Fibroblast of the aortic adventitia (primary cell): ENCODE results near the gene CFD. TPM values are rescaled to one million over a fixed set of nuclear protein-coding genes. Genes with fewer than 3 reads are reported as not detected.
A peak's percentile ranks its signal among the peaks of the same experiment; 100 is the strongest.
"Not testable (repeated sequence)": the region's sequence is repeated elsewhere in the genome, so short reads cannot be mapped to it uniquely, and the experiment has no call there.

Experiments used
- DNase-seq: peaks from one replicate; pipeline ENCODE4 v3.0.0-alpha.2; 2010; ENCODE audit warnings: low read depth
- H3K4me3 ChIP-seq: 2 replicates; pipeline ENCODE4 v1.5.1; 2011; ENCODE audit warnings: low read depth, mild to moderate bottlenecking, control low read depth, low read length, moderate library complexity
- CTCF ChIP-seq: IDR thresholded peaks from 2 replicates; pipeline ENCODE4 v1.5.1; 2011; ENCODE audit warnings: mild to moderate bottlenecking, low read length, control low read depth, inconsistent platforms; ENCODE audit not compliant: insufficient read depth
- total RNA-seq: library from RNA; depleted of rRNA; stranded (reverse); fragments of >200 nt; gene quantifications from 2 replicates; pipeline ENCODE4 v1.2.3, GENCODE V29; 2012; ENCODE audit warnings: low replicate concordance

The CFD gene
- total RNA-seq, 1 donor: 25.8 TPM

GRCh38 chr19:888581-889385, 29.3 kb downstream of the CFD start:
- TF ChIP-seq CTCF: no peak
- DNase-seq: no peak
- H3K4me3 ChIP-seq: no peak overlapping the region

GRCh38 chr19:889662-890295, 30.3 kb downstream of the CFD start:
- no peak for TF ChIP-seq CTCF
- H3K4me3 ChIP-seq: no peak overlapping the region
- DNase-seq: no peak

- DNase-seq: no peak
- no peak for TF ChIP-seq CTCF
- H3K4me3 ChIP-seq: no peak overlapping the region
These were observed 31.4 kb downstream of the CFD start for GRCh38 chr19:890831-891230.

GRCh38 chr19:891421-892200, 32.1 kb downstream of the CFD start:
- DNase-seq: not testable (repeated sequence)
- H3K4me3 ChIP-seq: peak overlapping the region; percentile 83

GRCh38 chr19:892243-892893, 32.9 kb downstream of the CFD start:
- no peak for TF ChIP-seq CTCF

GRCh38 chr19:892894-893689, 33.6 kb downstream of the CFD start, which contains the start of the genes MED16 and RNU6-9:
Gene MED16, minus strand, starts transcription at chr19:893187. Its CDS starts 2,056 bp downstream, at chr19:891131.
Gene RNU6-9, plus strand, starts transcription at chr19:893484.
- TF ChIP-seq CTCF: no peak
- peak within 1 kb of the TSS; percentile 83 for H3K4me3 ChIP-seq
- peak; percentile 95 for DNase-seq

More at GRCh38 chr19:892243-892893, 32.9 kb downstream of the CFD start:
- peak overlapping the region; percentile 83 for H3K4me3 ChIP-seq
- no peak for DNase-seq
